HG02623 (cell line): Measurements from ENCODE around the gene APPL1.

Experiments
- ATAC-seq: cut with Tn5 transposase; IDR thresholded peaks from one replicate; pipeline ENCODE4 v1.9.1; 2021; ENCODE audit warnings: moderate library complexity; ENCODE audit not compliant: unreplicated experiment

APPL1 gene

GRCh38 chr3:57227204-57227929 is at the start of gene APPL1:
Gene APPL1 (plus strand): TSS chr3:57227729. CDS start chr3:57227884, 155 bp downstream.
- ATAC-seq, result peak; percentile 91

GRCh38 chr3:57179580-57180410 is 47.7 kb upstream of the APPL1 start:
- ATAC-seq, result no peak

- no peak for ATAC-seq
Observed at GRCh38 chr3:57184526-57184925, 43.0 kb upstream of the APPL1 start.

GRCh38 chr3:57192028-57192427 is 35.5 kb upstream of the APPL1 start:
- ATAC-seq, result no peak

GRCh38 chr3:57194641-57195040 is 32.9 kb upstream of the APPL1 start:
- ATAC-seq, result no peak

- no peak for ATAC-seq
Observed at GRCh38 chr3:57199895-57200297, 27.6 kb upstream of the APPL1 start, which contains the start of gene HESX1. Gene HESX1 (minus strand): TSS chr3:57199978. CDS start chr3:57199918, 60 bp downstream.

GRCh38 chr3:57206423-57206822 is 21.1 kb upstream of the APPL1 start:
- ATAC-seq, result no peak

GRCh38 chr3:57221883-57222282 is 5.6 kb upstream of the APPL1 start:
- no peak for ATAC-seq

GRCh38 chr3:57224856-57225255 is 2.7 kb upstream of the APPL1 start:
- ATAC-seq, result no peak

- no peak for ATAC-seq
Observed at GRCh38 chr3:57226176-57226575, 1.4 kb upstream of the APPL1 start.

- ATAC-seq, result peak; percentile 32
Observed at GRCh38 chr3:57227930-57228751, 612 bp downstream of the APPL1 start.

- no peak for ATAC-seq
Observed at GRCh38 chr3:57230006-57230405, 2.5 kb downstream of the APPL1 start.

- ATAC-seq, result no peak
Observed at GRCh38 chr3:57233799-57234198, 6.3 kb downstream of the APPL1 start.

- no peak for ATAC-seq
Observed at GRCh38 chr3:57234613-57235575, 7.4 kb downstream of the APPL1 start.

GRCh38 chr3:57244946-57245345 is 17.4 kb downstream of the APPL1 start:
- ATAC-seq, result no peak

- no peak for ATAC-seq
Observed at GRCh38 chr3:57252404-57252803, 24.9 kb downstream of the APPL1 start.

GRCh38 chr3:57256844-57257243 is 29.3 kb downstream of the APPL1 start:
- no peak for ATAC-seq

- no peak for ATAC-seq
Observed at GRCh38 chr3:57257678-57258077, 30.1 kb downstream of the APPL1 start.

- no peak for ATAC-seq
Observed at GRCh38 chr3:57261119-57261518, 33.6 kb downstream of the APPL1 start.

GRCh38 chr3:57261929-57262328 is 34.4 kb downstream of the APPL1 start:
- no peak for ATAC-seq
